ENCODE data around the gene FIZ1. TPM values are rescaled to one million over a fixed set of nuclear protein-coding genes. Genes with fewer than 3 reads are reported as not detected.

The FIZ1 gene
- total RNA-seq, 1 donor from 2014 or later = 19.4 TPM

DNA sequence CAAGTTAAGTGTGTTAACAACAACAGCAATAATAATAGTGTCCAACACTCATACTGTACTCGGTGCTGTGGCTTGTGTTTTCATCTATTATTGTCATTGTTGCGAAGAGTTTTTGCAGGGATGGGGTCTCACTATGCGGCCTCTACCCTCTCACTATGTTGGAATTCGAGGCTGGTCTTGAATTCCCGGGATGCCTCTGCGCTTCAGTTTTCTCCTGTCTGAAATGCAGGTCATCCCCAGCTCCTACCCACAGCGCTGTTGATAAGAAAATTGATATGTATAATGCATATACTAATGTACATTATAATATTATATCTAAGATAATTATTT, 49.0 kb downstream of the FIZ1 start:
- intact Hi-C loops (cut with DNase I) = no loop called here
- DNase-seq (ENCODE audit: low spot score) = no peak

GRCh38 chr19:55549500-55550320, 49.6 kb downstream of the FIZ1 start:
- intact Hi-C loops (cut with DNase I) = loop anchor here (5.0 kb wide), 1 partner anchor 33 kb away; the partner anchor contains the start of gene ZNF579
- no peak for DNase-seq (ENCODE audit: low spot score)

DNA sequence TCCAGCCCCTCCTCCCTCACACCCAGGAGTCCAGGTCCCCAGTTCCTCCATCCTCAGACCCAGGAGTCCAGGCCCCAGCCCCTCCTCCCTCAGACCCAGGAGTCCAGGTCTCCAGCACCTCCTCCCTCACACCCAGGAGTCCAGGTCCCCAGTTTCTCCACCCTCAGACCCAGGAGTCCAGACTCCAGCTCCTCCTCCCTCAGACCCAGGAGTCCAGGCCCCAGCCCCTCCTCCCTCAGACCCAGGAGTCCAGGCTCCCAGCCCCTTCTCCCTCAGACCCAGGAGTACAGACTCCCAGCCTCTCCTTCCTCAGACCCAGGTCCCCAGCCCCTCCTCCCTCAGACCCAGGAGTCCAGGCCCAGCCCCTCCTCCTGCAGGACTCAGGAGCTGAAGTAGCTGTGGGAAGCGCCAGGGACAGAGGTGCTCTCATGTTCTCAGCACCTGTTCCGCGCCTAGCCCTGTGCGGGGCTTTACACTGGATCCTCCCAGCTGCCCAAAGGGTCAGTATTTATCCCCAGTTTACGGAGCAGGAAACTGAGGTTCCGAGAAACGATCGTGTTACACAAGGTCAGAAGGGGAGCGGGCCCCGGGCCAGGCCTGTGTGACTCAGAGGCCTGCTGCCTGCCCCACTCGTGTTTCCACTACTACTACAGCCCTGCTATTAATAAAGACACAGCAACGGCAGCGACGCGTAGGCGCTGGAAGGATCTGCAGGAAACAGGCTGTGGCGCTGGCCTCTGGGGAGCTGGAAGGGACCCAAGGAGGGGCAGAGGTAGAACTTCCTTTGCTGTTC, 52.3 kb downstream of the FIZ1 start:
- peak; percentile 90 for DNase-seq (ENCODE audit: low spot score)
- intact Hi-C loops (cut with DNase I) = loop anchor here (1.0 to 5.0 kb wide), 2 partner anchors 17 to 35 kb away; partner anchors contain the start of gene ZNF579

GRCh38 chr19:55546011-55546410, 53.3 kb downstream of the FIZ1 start:
- DNase-seq (ENCODE audit: low spot score) = no peak
- intact Hi-C loops (cut with DNase I) = loop anchor here (1.0 to 5.0 kb wide), 2 partner anchors 18 to 36 kb away; partner anchors contain the start of gene ZNF579

DNA sequence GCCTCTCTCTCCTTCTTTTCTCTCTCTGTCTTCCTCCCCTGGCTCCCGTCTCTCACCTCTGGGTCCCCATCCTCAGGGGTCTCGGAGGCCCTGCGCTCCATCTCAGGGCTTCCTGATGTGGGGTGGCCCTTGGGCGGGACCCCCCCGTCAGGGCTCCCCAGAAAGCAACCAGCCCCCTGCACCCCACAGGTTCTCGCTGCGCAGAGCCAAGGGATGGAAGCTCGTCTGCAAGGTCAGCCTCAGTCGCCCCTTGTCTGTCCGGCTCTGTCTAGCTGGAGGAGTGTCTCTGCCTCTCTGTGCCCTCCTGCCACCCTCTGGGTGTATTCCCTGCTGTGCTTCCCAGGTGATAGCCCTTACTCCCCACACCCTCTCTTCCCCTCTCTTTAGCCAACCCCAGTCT, 53.9 kb downstream of the FIZ1 start, which contains the start of gene SBK3:
Gene SBK3, minus strand, starts transcription at position 101 of the 400 bp plus-strand sequence. Its CDS starts 0 bp downstream, at position 101.
- intact Hi-C loops (cut with DNase I) = loop anchor here (5.0 kb wide), 1 partner anchor 37 kb away; the partner anchor contains the start of gene ZNF579
- no peak for DNase-seq (ENCODE audit: low spot score)

DNA sequence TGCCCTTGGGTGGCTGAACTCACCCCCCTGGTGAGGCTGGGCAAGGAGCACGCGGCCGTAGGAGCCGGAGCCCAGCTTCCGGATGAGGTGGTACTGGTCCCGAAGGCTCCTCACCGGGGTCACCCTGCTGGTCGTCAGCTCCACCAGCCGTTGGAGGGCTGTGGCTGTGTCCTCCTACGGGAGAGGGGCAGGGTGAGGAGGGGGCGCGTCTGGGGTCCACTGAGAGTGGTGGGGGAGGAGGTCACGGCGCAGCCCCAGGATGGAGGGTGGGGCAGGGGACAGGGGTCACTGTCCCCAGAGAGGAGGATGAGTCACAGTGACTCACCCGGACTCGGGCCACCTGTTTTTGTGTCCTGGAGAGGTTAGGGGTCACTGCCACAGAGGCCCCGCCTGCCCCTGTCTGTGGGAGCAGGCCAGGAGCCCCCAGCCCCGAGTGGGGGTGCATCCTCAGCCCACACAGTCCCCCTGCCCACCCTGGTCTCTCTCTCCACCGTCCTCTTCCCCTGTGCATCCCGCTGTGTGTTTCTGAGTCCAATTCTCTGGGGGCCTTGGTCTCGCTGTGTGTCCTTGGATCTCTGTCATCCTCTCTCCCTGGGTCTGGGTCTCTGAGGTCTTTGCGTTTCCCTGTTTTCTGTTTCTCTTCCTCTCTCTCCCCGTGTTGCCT, 54.4 kb downstream of the FIZ1 start:
- intact Hi-C loops (cut with DNase I) = loop anchor here (5.0 kb wide), 1 partner anchor 37 kb away; the partner anchor contains the start of gene ZNF579

DNA sequence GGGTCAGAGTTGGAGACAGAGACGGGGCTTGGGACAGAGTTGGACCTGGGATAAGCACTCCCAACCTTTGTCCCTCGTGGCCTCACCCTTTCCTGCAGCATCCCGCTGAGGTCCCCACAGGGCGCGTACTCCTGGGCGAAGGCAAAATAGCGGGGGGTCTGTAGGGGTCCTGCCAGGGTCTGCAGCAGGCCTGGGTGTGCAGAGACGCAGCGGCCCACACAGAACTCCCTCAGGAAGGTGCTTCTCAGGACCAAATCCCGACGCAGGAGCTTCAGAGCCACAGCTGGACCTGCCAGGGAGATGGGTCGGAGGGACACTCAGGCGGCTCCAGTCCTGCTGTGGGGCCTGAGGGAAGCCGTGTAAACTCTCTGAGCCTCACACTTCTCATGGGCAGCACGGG, 55.3 kb downstream of the FIZ1 start:
- DNase-seq (ENCODE audit: low spot score) = no peak
- intact Hi-C loops (cut with DNase I) = no loop called here

More for the DNA sequence above, 54.4 kb downstream of the FIZ1 start:
- DNase-seq (ENCODE audit: low spot score) = no peak

GRCh38 chr19:55543567-55543966, 55.8 kb downstream of the FIZ1 start:
- DNase-seq (ENCODE audit: low spot score) = no peak
- intact Hi-C loops (cut with DNase I) = no loop called here

- intact Hi-C loops (cut with DNase I) = no loop called here
- DNase-seq (ENCODE audit: low spot score) = no peak
Measured at GRCh38 chr19:55542292-55542855, 56.9 kb downstream of the FIZ1 start.

Other genes with a start within 250 kb of the FIZ1 start
- gene COX6B2, start 244.8 kb downstream of the FIZ1 start, total RNA-seq = not detected
- not detected for gene GARIN5B, start 236.3 kb downstream of the FIZ1 start, total RNA-seq
- gene IL11, start 229.1 kb downstream of the FIZ1 start, total RNA-seq = not detected
- gene TMEM190, start 222.7 kb downstream of the FIZ1 start, total RNA-seq = not detected
- 0.65 TPM for gene TMEM238, start 215.2 kb downstream of the FIZ1 start, total RNA-seq
- 479 TPM for gene RPL28, start 213.6 kb downstream of the FIZ1 start, total RNA-seq
- gene UBE2S, start 191.7 kb downstream of the FIZ1 start, total RNA-seq = 28.4 TPM
- not detected for gene SHISA7, start 156.2 kb downstream of the FIZ1 start, total RNA-seq
- 50.8 TPM for gene ISOC2, start 137.9 kb downstream of the FIZ1 start, total RNA-seq
- not detected for gene C19orf85, start 134.8 kb downstream of the FIZ1 start, total RNA-seq
- 3.4 TPM for gene ZNF628, start 122.9 kb downstream of the FIZ1 start, total RNA-seq
- 6.0 TPM for gene NAT14, start 114.3 kb downstream of the FIZ1 start, total RNA-seq
- 7.7 TPM for gene SSC5D, start 111.1 kb downstream of the FIZ1 start, total RNA-seq
- 2.0 TPM for gene SBK2, start 62.4 kb downstream of the FIZ1 start, total RNA-seq
- 6.7 TPM for gene SBK3, start 54.0 kb downstream of the FIZ1 start, total RNA-seq
- gene ZNF579, start 18.7 kb downstream of the FIZ1 start, total RNA-seq = 12.2 TPM
- gene ZNF524, start 771 bp upstream of the FIZ1 start, total RNA-seq = 13.7 TPM
- 15.7 TPM for gene ZNF865, start 6.1 kb upstream of the FIZ1 start, total RNA-seq
- gene ZNF784, start 25.0 kb upstream of the FIZ1 start, total RNA-seq = 10.9 TPM
- 29.0 TPM for gene ZNF580, start 41.5 kb upstream of the FIZ1 start, total RNA-seq
- 6.5 TPM for gene ZNF581, start 44.1 kb upstream of the FIZ1 start, total RNA-seq
- gene CCDC106, start 48.7 kb upstream of the FIZ1 start, total RNA-seq = 15.9 TPM
- 80.4 TPM for gene U2AF2, start 55.5 kb upstream of the FIZ1 start, total RNA-seq
- gene EPN1, start 75.7 kb upstream of the FIZ1 start, total RNA-seq = 193 TPM
- not detected for gene NLRP9, start 138.9 kb upstream of the FIZ1 start, total RNA-seq
- gene RFPL4A, start 159.6 kb upstream of the FIZ1 start, total RNA-seq = 0.46 TPM
- 0.57 TPM for gene RFPL4AL1, start 169.6 kb upstream of the FIZ1 start, total RNA-seq
- not detected for gene NLRP11, start 232.5 kb upstream of the FIZ1 start, total RNA-seq
- gene NLRP4, start 237.0 kb upstream of the FIZ1 start, total RNA-seq = not detected